Renal cortical epithelial cell (primary cell): ENCODE measurements around the gene ANKRD13B. TPM values are rescaled to one million over a fixed set of nuclear protein-coding genes. Genes with fewer than 3 reads are reported as not detected.
"Not testable (repeated sequence)": the region's sequence is repeated elsewhere in the genome, so short reads cannot be mapped to it uniquely, and the experiment has no call there.

Source experiments
- DNase-seq: peaks from one replicate; pipeline ENCODE4 v3.0.0-alpha.2; 2011; ENCODE audit warnings: low read depth
- total RNA-seq: library from RNA; depleted of rRNA; stranded (reverse); fragments of >200 nt; gene quantifications from 2 replicates; pipeline ENCODE4 v1.2.3, GENCODE V29; 2014

ANKRD13B gene
- total RNA-seq, 1 donor from 2014 or later: 12.8 TPM

- peak; percentile 25 for DNase-seq
These were observed 49.3 kb downstream of the ANKRD13B start for GRCh38 chr17:29642171-29642611.

GRCh38 chr17:29643817-29644160 lies 50.9 kb downstream of the ANKRD13B start:
- DNase-seq: no peak

- DNase-seq: peak; percentile 72
These were observed 52.7 kb downstream of the ANKRD13B start for GRCh38 chr17:29645515-29646051.

- no peak for DNase-seq
These were observed 55.1 kb downstream of the ANKRD13B start for GRCh38 chr17:29648005-29648404.

- no peak for DNase-seq
These were observed 56.4 kb downstream of the ANKRD13B start for GRCh38 chr17:29649359-29649758.

- no peak for DNase-seq
These were observed 57.5 kb downstream of the ANKRD13B start for GRCh38 chr17:29650396-29650795.

GRCh38 chr17:29651913-29652312 lies 59.0 kb downstream of the ANKRD13B start:
- DNase-seq: not testable (repeated sequence)

GRCh38 chr17:29652976-29653375 lies 60.0 kb downstream of the ANKRD13B start:
- DNase-seq: no peak

- DNase-seq: no peak
These were observed 61.2 kb downstream of the ANKRD13B start for GRCh38 chr17:29653995-29654714.

GRCh38 chr17:29655323-29655722 lies 62.4 kb downstream of the ANKRD13B start:
- no peak for DNase-seq

GRCh38 chr17:29659155-29659554 lies 66.2 kb downstream of the ANKRD13B start:
- DNase-seq: no peak

GRCh38 chr17:29661213-29661612 lies 68.3 kb downstream of the ANKRD13B start:
- no peak for DNase-seq

- DNase-seq: no peak
These were observed 70.2 kb downstream of the ANKRD13B start for GRCh38 chr17:29663155-29663554.

Other genes starting within 250 kb of the ANKRD13B start
- gene TAOK1, start 202.8 kb upstream of the ANKRD13B start, total RNA-seq: 46.7 and 101 TPM in 2 replicates
- 9.7 and 20.6 TPM in 2 replicates for gene ABHD15, start 26.1 kb upstream of the ANKRD13B start, total RNA-seq
- 38.5 and 52.3 TPM in 2 replicates for gene TP53I13, start 24.4 kb upstream of the ANKRD13B start, total RNA-seq
- gene GIT1, start 3.5 kb upstream of the ANKRD13B start, total RNA-seq: 11.5 and 34.7 TPM in 2 replicates
- gene CORO6, start 29.8 kb downstream of the ANKRD13B start, total RNA-seq: 3.3 and 4.4 TPM in 2 replicates